MCF 10A (cell line): ENCODE measurements around the gene CMC2. TPM values are rescaled to one million over a fixed set of nuclear protein-coding genes. Genes with fewer than 3 reads are reported as not detected.

Experiments used
- BruUV-seq: library from RNA; stranded (reverse); fragments of 400-500 nt; replicated peaks from 2 replicates; lab custom pipeline; 2021; lab: Mats Ljungman, UMichigan
- CTCF ChIA-PET: fragments of 300-600 bp; sonication (Branson Sonifier 250); formaldehyde crosslinking; extraction: SDS; loops from one replicate; lab custom pipeline; 2021; ENCODE audit warnings: antibody characterized with exemption, inconsistent platforms; lab: Yijun Ruan, JAX
- POLR2A ChIA-PET: fragments of 300-600, 350-650 bp; sonication (Branson Sonifier 250); formaldehyde crosslinking; extraction: SDS; loops from one replicate; lab custom pipeline; 2020; ENCODE audit warnings: antibody characterized with exemption, inconsistent platforms; lab: Yijun Ruan, JAX
- DNase-seq: peaks from one replicate; pipeline ENCODE4 v3.0.0-alpha.2; 2018; ENCODE audit not compliant: unreplicated experiment
- H3K27ac Mint-ChIP-seq: one replicate; pipeline ENCODE4 v1.8.0; 2022; ENCODE audit warnings: mild to moderate bottlenecking, low read depth, mixed read lengths; ENCODE audit not compliant: unreplicated experiment
- H3K27me3 Mint-ChIP-seq: one replicate; pipeline ENCODE4 v1.8.0; 2022; ENCODE audit warnings: mixed read lengths; ENCODE audit not compliant: insufficient read depth, unreplicated experiment
- H3K36me3 Mint-ChIP-seq: one replicate; pipeline ENCODE4 v1.8.0; 2022; ENCODE audit warnings: mild to moderate bottlenecking, moderate library complexity, mixed read lengths; ENCODE audit not compliant: insufficient read depth, unreplicated experiment
- H3K4me1 Mint-ChIP-seq: one replicate; pipeline ENCODE4 v1.8.0; 2022; ENCODE audit warnings: mixed read lengths; ENCODE audit not compliant: insufficient read depth, unreplicated experiment
- H3K4me3 Mint-ChIP-seq: one replicate; pipeline ENCODE4 v1.8.0; 2022; ENCODE audit warnings: mild to moderate bottlenecking, moderate library complexity, mixed read lengths; ENCODE audit not compliant: unreplicated experiment
- H3K9me3 Mint-ChIP-seq: one replicate; pipeline ENCODE4 v1.8.0; 2022; ENCODE audit warnings: mixed read lengths; ENCODE audit not compliant: unreplicated experiment
- intact Hi-C: fragments of 100-400 bp; cut with micrococcal nuclease; formaldehyde crosslinking; loops from 2 replicates; pipeline ENCODE4 v1.14.1; 2022
- total RNA-seq: library from RNA; stranded (reverse); gene quantifications from 2 replicates; pipeline ENCODE4 v1.2.3, GENCODE V29; 2022
- TF ChIP-seq, protein P1 (sequence below): fragments of 200-600 bp; IDR thresholded peaks from one replicate; pipeline ENCODE4 v1.8.0; 2022; ENCODE audit warnings: antibody characterized with exemption, mild to moderate bottlenecking; ENCODE audit not compliant: unreplicated experiment

Gene CMC2
- total RNA-seq, 1 experiment from 2014 or later: 102 TPM

DNA sequence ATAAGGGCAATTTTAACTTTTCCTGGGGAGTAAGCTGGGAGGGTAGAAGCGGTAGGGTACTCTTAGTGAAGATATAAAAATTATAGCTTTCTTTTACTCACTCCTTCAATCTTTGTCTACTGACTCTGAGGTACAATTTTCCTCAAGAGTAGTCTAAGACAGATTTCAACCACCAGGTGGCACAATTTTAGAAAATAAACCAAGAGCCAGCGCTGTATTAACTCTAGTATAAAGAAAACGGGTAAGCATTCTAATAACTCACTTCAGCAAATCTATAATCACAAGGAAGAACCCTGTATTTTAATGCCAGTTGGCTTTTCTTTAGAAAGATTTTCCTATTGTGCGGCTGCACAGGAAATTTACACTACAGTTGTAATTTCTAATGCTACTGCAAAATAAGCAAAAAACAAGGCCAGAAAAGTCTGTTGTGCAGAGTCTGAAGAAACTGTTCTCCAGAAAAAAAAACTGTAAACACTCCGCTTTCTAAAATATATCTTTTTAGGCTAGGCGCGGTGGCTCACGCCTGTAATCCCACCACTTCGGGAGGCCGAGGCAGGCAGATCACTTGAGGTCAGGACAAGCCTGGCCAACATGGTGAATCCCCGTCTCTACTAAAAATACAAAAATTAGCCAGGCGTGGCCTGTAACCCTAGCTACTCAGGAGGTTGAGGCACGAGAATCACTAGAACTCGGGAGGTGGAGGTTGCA is 1.9 kb downstream of the CMC2 start:
- Mint-ChIP-seq H3K9me3 (no peaks in the 10 kb centered on the region), H3K27ac (peak overlapping the region; percentile 54), H3K36me3 (peaks cover 19% of the 10 kb centered on the region), H3K4me1 (peaks cover 32% of the 10 kb centered on the region), H3K4me3 (peak overlapping the region; percentile 99), H3K27me3 (no peaks in the 10 kb centered on the region)
- CTCF ChIA-PET: interaction anchor here (0.6 to 4.9 kb wide), 30 partner anchors 10 to 753 kb away, joined by 3 to 67 read pairs (median 3); partner anchors contain the start of gene ATMIN
- BruUV-seq: no TSS peak
- peak; percentile 64 for DNase-seq
- POLR2A ChIA-PET: interaction anchor here (0.6 to 6.3 kb wide), 6 partner anchors 8 to 129 kb away, joined by 3 to 64 read pairs (median 6); partner anchors contain the start of genes ATMIN and C16orf46
- intact Hi-C loops: loop anchor here (10.0 kb wide), 1 partner anchor 730 kb away; no protein-coding TSS in a partner anchor
- TF ChIP-seq, protein P1, sequence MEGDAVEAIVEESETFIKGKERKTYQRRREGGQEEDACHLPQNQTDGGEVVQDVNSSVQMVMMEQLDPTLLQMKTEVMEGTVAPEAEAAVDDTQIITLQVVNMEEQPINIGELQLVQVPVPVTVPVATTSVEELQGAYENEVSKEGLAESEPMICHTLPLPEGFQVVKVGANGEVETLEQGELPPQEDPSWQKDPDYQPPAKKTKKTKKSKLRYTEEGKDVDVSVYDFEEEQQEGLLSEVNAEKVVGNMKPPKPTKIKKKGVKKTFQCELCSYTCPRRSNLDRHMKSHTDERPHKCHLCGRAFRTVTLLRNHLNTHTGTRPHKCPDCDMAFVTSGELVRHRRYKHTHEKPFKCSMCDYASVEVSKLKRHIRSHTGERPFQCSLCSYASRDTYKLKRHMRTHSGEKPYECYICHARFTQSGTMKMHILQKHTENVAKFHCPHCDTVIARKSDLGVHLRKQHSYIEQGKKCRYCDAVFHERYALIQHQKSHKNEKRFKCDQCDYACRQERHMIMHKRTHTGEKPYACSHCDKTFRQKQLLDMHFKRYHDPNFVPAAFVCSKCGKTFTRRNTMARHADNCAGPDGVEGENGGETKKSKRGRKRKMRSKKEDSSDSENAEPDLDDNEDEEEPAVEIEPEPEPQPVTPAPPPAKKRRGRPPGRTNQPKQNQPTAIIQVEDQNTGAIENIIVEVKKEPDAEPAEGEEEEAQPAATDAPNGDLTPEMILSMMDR: peak; percentile 55

DNA sequence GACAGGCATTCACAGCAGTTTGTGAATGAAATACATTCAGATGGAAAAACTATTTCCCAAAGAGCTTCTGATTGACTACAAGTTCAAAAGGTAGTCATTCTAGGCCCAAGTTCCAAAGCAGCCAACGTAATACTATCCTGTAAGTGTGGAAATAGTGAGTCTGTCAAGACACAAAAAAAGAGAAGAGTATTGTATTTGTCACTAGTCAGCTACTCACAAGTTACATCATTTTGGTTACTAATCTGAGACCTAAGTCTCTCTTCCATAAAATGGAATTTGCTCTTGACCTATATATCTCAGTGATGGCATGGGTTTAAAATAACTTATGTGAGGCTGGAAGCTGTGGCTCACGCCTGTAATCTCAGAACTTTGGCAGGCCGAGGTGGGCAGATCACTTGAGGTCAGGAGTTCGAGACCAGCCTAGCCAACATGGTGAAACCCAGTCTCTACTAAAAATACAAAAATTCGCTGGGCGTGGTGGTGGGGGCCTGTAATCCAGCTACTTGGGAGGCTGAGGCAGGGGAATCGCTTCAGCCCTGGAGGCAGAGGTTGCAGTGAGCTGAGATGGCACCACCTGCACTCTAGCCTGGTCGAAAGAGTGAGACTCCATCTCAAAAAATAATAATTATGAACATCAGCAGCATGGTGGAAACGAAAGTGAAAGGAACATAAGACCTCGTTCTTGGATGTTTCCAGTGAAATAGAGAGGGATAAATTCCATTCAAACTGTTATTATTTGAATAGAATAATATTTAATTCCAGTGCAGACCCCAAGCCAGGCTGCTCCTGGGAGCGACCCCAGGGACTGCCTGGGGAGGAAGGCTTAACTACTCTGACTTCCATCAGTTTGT is 2.9 kb downstream of the CMC2 start:
- Mint-ChIP-seq H3K27me3 (no peaks in the 10 kb centered on the region), H3K36me3 (peaks cover 19% of the 10 kb centered on the region), H3K4me1 (peaks cover 32% of the 10 kb centered on the region), H3K4me3 (no peak overlapping the region), H3K9me3 (no peaks in the 10 kb centered on the region), H3K27ac (peak overlapping the region; percentile 54)
- ChIA-PET POLR2A (interaction anchor here (0.9 to 6.3 kb wide), 4 partner anchors 10 to 73 kb away, joined by 4 to 64 read pairs (median 32); partner anchors contain the start of genes ATMIN and C16orf46), CTCF (interaction anchor here (0.6 to 4.9 kb wide), 27 partner anchors 10 to 754 kb away, joined by 3 to 67 read pairs (median 3); partner anchors contain the start of gene ATMIN)
- TF ChIP-seq, protein P1: no peak
- DNase-seq: no peak
- no TSS peak for BruUV-seq
- intact Hi-C loops: loop anchor here (10.0 kb wide), 1 partner anchor 731 kb away; no protein-coding TSS in a partner anchor

DNA sequence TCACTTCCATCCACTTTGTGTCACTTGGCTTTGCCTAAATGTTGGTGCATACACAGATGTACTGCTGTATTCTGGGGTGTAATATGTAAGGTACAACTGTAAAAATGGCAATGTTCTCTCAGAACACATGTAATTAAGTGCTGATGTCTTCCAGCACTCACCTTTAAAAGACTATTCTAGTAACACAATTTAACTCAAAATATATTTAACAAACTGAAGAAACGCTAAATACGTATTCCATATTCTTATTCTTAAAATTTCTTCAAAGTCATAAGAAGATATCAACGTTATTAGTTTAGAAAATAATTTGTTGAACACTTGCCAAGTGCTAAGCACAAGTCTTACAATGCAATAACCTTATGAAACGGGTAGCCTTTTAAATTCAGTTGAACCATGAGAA is 3.6 kb downstream of the CMC2 start:
- intact Hi-C loops: loop anchor here (10.0 kb wide), 1 partner anchor 732 kb away; no protein-coding TSS in a partner anchor
- no peaks in the 10 kb centered on the region for H3K27me3 Mint-ChIP-seq
- TF ChIP-seq, protein P1: no peak
- no peaks in the 10 kb centered on the region for H3K9me3 Mint-ChIP-seq
- no peak for DNase-seq
- no peak overlapping the region for H3K27ac Mint-ChIP-seq
- peaks cover 14% of the 10 kb centered on the region for H3K36me3 Mint-ChIP-seq
- BruUV-seq: no TSS peak
- H3K4me1 Mint-ChIP-seq: peaks cover 27% of the 10 kb centered on the region
- ChIA-PET POLR2A (interaction anchor here (0.9 to 6.3 kb wide), 4 partner anchors 9 to 73 kb away, joined by 4 to 64 read pairs (median 32); partner anchors contain the start of genes ATMIN and C16orf46), CTCF (interaction anchor here (0.9 to 4.9 kb wide), 10 partner anchors 9 to 734 kb away, joined by 3 to 67 read pairs (median 6); partner anchors contain the start of gene ATMIN)
- no peak overlapping the region for H3K4me3 Mint-ChIP-seq
